ENCODE measurements around the gene NCSTN. TPM values are rescaled to one million over a fixed set of nuclear protein-coding genes. Genes with fewer than 3 reads are reported as not detected.

The NCSTN gene
- total RNA-seq, 4 donors from 2014 or later: 34.7 to 173 (median 158) TPM

DNA sequence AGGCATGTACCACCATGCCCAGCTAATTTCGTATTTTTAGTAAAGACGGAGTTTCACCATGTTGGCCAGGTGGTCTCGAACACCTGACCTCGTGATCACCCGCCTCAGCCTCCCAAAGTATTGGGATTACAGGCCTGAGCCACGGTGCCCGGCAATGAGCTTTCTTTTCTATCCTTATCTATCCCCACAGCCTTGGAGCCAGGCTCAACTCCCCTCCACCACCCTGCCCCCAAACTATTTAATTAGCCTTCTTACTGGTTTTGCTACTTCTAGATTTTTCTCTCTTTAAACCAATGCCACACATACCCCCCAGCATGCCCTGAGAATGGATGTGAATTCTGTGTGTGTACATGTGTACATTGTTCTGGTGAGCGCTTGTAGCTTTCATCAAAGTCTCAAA is 51.5 kb downstream of the NCSTN start:
- no peaks in the 10 kb centered on the region for H3K27me3 ChIP-seq
- no peaks in the 10 kb centered on the region for H3K9me3 ChIP-seq
- H3K4me1 ChIP-seq: peaks cover 0 to 3% (median 0%) of the 10 kb centered on the region in 4 donors
- no peak for DNase-seq
- no peaks in the 10 kb centered on the region for H3K36me3 ChIP-seq
- H3K4me3 ChIP-seq: no peak overlapping the region
- TF ChIP-seq, protein P1, sequence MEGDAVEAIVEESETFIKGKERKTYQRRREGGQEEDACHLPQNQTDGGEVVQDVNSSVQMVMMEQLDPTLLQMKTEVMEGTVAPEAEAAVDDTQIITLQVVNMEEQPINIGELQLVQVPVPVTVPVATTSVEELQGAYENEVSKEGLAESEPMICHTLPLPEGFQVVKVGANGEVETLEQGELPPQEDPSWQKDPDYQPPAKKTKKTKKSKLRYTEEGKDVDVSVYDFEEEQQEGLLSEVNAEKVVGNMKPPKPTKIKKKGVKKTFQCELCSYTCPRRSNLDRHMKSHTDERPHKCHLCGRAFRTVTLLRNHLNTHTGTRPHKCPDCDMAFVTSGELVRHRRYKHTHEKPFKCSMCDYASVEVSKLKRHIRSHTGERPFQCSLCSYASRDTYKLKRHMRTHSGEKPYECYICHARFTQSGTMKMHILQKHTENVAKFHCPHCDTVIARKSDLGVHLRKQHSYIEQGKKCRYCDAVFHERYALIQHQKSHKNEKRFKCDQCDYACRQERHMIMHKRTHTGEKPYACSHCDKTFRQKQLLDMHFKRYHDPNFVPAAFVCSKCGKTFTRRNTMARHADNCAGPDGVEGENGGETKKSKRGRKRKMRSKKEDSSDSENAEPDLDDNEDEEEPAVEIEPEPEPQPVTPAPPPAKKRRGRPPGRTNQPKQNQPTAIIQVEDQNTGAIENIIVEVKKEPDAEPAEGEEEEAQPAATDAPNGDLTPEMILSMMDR (IDR thresholded peaks at IDR 0.05): no peak
- no peak for TF ChIP-seq POLR2A (IDR thresholded peaks at IDR 0.05)
- H3K27ac ChIP-seq: no peak overlapping the region

DNA sequence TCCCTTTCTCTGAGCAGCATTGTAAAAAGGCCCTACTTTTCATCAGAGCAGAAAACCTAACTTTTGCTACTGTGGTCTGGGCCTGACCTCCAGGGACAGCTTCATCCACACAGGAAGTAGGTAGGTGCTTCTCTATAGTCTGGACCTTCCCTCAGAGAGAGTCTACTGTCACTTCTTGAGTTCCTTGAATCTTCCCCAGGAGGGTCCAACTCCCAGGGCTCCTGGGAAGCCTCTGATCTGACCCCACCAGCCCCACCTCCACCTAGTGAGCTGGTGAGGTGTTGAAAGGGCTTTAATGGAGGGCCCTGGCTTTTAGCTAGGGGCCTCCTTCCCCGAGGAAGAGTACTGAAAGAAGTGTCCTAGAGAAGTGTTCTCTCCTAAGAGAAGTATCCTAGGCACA is 54.5 kb downstream of the NCSTN start:
- TF ChIP-seq, protein P1 (IDR thresholded peaks at IDR 0.05): no peak
- no peak for TF ChIP-seq POLR2A (IDR thresholded peaks at IDR 0.05)
- H3K4me3 ChIP-seq: no peak overlapping the region
- peaks cover 0 to 21% (median 0%) of the 10 kb centered on the region in 4 donors for H3K4me1 ChIP-seq
- no peaks in the 10 kb centered on the region for H3K27me3 ChIP-seq
- no peaks in the 10 kb centered on the region for H3K9me3 ChIP-seq
- H3K27ac ChIP-seq: peak overlapping the region in 1 of 4 donors; percentile 28
- H3K36me3 ChIP-seq: no peaks in the 10 kb centered on the region
- DNase-seq: no peak

DNA sequence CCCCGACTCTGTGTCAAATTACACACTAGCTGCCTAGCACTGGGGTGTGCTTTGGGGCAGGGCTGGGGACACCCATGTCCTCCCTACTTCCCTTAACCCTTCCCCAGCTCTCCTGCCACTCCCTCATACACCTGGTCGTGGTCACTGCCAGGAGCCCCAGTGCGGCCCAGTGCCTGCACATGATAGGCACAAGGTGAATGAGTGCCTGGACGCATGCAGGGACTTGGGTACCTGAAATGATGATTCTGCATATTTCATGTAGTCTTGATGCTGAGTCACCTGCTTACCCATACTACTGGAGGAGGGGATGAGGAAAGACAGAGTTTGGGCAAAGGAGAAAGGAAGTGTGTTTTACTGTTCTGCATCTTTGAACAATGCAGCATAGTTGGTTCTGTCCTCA is 55.6 kb downstream of the NCSTN start:
- no peak for DNase-seq
- Histone ChIP-seq H3K4me3 (no peak overlapping the region), H3K36me3 (no peaks in the 10 kb centered on the region), H3K9me3 (no peaks in the 10 kb centered on the region), H3K27ac (no peak overlapping the region), H3K4me1 (peaks cover 0 to 21% (median 0%) of the 10 kb centered on the region in 4 donors), H3K27me3 (no peaks in the 10 kb centered on the region)
- TF ChIP-seq POLR2A (IDR thresholded peaks at IDR 0.05): no peak
- TF ChIP-seq, protein P1 (IDR thresholded peaks at IDR 0.05): no peak

DNA sequence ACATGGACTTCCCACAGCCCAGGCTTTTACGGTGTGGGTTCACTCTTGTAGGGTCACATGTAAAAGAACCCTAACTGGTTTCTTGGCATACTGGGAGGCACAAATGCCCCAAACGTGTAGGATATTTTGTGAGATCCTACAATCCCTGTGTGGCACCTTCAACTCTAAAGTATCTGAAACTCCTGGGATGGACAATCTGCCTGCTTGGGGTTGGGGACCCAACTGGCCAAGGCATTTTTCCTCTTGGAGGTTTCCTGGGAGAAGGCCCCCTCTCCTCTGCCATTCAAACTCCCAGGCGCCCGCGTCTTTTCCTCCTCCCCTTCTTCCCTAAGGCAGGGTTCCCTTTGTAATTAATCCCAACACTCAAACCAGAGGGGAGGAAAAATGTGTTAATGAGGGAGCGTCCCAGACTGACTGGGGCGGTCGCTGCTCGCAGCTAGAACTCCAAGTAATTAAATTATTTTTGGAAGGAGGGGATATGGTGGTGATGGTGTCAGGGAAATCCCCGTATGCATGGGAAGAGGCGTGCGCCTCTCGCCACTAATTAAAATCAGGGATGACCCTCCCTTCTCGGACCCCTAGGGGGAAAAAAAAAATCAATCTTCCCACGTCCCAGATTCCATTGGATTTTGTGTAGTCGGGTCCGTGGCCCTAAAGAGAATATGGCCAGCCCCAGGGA is 56.5 kb downstream of the NCSTN start:
- peak overlapping the region; percentile 39 to 82 (median 58) for H3K4me3 ChIP-seq
- no peaks in the 10 kb centered on the region for H3K27me3 ChIP-seq
- no peaks in the 10 kb centered on the region for H3K9me3 ChIP-seq
- no peak for TF ChIP-seq POLR2A (IDR thresholded peaks at IDR 0.05)
- TF ChIP-seq, protein P1 (IDR thresholded peaks at IDR 0.05): no peak
- no peaks in the 10 kb centered on the region for H3K36me3 ChIP-seq
- peaks cover 0 to 21% (median 0%) of the 10 kb centered on the region in 4 donors for H3K4me1 ChIP-seq
- no peak for DNase-seq
- peak overlapping the region in 3 of 4 donors; percentile 11 to 59 (median 17) for H3K27ac ChIP-seq

DNA sequence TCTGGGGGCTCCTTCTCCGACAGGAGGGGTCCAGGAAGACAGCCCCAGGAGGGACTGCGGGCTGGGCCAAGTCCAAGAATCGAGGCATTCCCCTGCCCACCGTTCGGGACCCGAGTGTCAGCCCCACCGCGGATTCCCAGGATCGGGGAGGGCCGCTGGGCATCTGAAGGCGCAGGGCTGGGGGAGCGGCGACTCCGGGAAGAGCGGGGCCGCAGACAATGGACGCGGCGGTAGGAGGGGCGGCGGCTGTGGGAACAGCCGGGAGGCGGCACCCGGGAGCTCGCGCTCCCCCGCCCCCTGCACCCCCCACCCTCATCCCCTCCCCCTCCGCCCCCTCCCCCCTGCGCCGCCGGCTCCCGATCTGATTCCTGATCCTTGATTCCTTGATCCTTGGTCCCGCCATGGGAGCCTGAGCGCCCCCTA is 57.1 kb downstream of the NCSTN start, which contains the start of gene VANGL2:
Gene VANGL2, plus strand, starts transcription at position 342 of the 423 bp plus-strand sequence. CDS start 15,274 bp downstream, outside the sequence.
- H3K27me3 ChIP-seq: no peaks in the 10 kb centered on the region
- peaks cover 0 to 21% (median 0%) of the 10 kb centered on the region in 4 donors for H3K4me1 ChIP-seq
- H3K27ac ChIP-seq: peak within 1 kb of the TSS; percentile 8 to 59 (median 26)
- TF ChIP-seq, protein P1 (IDR thresholded peaks at IDR 0.05): no peak
- no peak for TF ChIP-seq POLR2A (IDR thresholded peaks at IDR 0.05)
- H3K9me3 ChIP-seq: no peaks in the 10 kb centered on the region
- H3K36me3 ChIP-seq: no peaks in the 10 kb centered on the region
- peak; percentile 27 to 80 (median 77) for DNase-seq
- H3K4me3 ChIP-seq: peak within 1 kb of the TSS; percentile 39 to 82 (median 58)

Measured in Peyer's patch (tissue), 4 donors.